HepG2 (cell line): ENCODE data around the gene TRIM62.

ENCODE experiments used
- ZNF501 ChIP-seq: sonication (generic); formaldehyde crosslinking; IDR thresholded peaks from 2 replicates; pipeline ENCODE4 v1.5.1; 2020; ENCODE audit warnings: mild to moderate bottlenecking, moderate library complexity, missing genetic modification reagents
- ZSCAN31 ChIP-seq: sonication (generic); formaldehyde crosslinking; IDR thresholded peaks from 2 replicates; pipeline ENCODE4 v1.5.0; 2020; ENCODE audit warnings: low read depth, mild to moderate bottlenecking, missing genetic modification reagents

GRCh38 chr1:33221385-33221758 lies 39.5 kb upstream of the TRIM62 start:
- no peak for TF ChIP-seq ZNF501 (CRISPR knock-in tag)
- TF ChIP-seq ZSCAN31 (CRISPR knock-in tag), result no peak
